ENCODE results near the gene RAB6B.

Gene RAB6B

GRCh38 chr3:133874344-133874743 lies 21.3 kb downstream of the RAB6B start:
- no peak for TF ChIP-seq CTCF (IDR thresholded peaks at IDR 0.05)
- peaks cover 14% of the 10 kb centered on the region for H3K9me3 Mint-ChIP-seq
- no peak for DNase-seq

GRCh38 chr3:133872781-133873180 lies 22.9 kb downstream of the RAB6B start:
- peaks cover 25% of the 10 kb centered on the region for H3K27me3 Mint-ChIP-seq (ENCODE audit: low read depth, poor library complexity)
- no peak for DNase-seq
- H3K4me3 Mint-ChIP-seq = no peak overlapping the region
- no peak for TF ChIP-seq CTCF (IDR thresholded peaks at IDR 0.05)
- H3K4me1 Mint-ChIP-seq = peaks cover 7% of the 10 kb centered on the region
- H3K36me3 Mint-ChIP-seq (ENCODE audit: low read depth) = no peaks in the 10 kb centered on the region
- H3K27ac Mint-ChIP-seq = peak overlapping the region; percentile 58
- peaks cover under 1% of the 10 kb centered on the region for H3K9me3 Mint-ChIP-seq

More at GRCh38 chr3:133874344-133874743, 21.3 kb downstream of the RAB6B start:
- Mint-ChIP-seq H3K36me3 (ENCODE audit: low read depth) (no peaks in the 10 kb centered on the region), H3K4me1 (no peaks in the 10 kb centered on the region), H3K27ac (no peak overlapping the region), H3K27me3 (ENCODE audit: low read depth, poor library complexity) (peaks cover 24% of the 10 kb centered on the region), H3K4me3 (no peak overlapping the region)

DNA sequence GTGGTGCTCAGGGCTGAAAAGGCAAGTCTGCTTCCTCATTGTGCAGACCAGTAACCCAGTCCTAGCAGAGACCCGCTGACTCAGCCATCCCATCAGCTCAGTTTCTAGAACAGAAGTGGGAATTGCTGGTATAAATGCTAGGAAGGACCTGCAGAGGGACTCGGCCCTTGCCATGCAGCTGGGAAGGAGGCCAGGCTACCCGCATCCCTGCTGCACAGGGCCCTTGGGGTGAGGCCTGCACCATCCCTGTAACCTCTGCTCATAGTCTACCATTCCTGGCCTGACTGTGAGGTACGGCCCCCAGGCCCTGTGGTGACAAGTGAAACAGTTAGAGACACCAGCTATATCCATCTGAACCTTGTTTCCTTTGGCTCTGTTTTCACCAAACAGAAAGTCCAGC lies 23.5 kb downstream of the RAB6B start:
- H3K27me3 Mint-ChIP-seq (ENCODE audit: low read depth, poor library complexity) = peaks cover 24% of the 10 kb centered on the region
- peaks cover 7% of the 10 kb centered on the region for H3K4me1 Mint-ChIP-seq
- no peaks in the 10 kb centered on the region for H3K36me3 Mint-ChIP-seq (ENCODE audit: low read depth)
- no peak overlapping the region for H3K4me3 Mint-ChIP-seq
- no peak overlapping the region for H3K27ac Mint-ChIP-seq
- no peak for TF ChIP-seq CTCF (IDR thresholded peaks at IDR 0.05)
- DNase-seq = no peak
- no peaks in the 10 kb centered on the region for H3K9me3 Mint-ChIP-seq

GRCh38 chr3:133871368-133872090 lies 24.2 kb downstream of the RAB6B start:
- Mint-ChIP-seq H3K27ac (no peak overlapping the region), H3K9me3 (no peaks in the 10 kb centered on the region), H3K4me1 (peaks cover 7% of the 10 kb centered on the region), H3K36me3 (ENCODE audit: low read depth) (no peaks in the 10 kb centered on the region), H3K4me3 (no peak overlapping the region), H3K27me3 (ENCODE audit: low read depth, poor library complexity) (peaks cover 23% of the 10 kb centered on the region)
- no peak for TF ChIP-seq CTCF (IDR thresholded peaks at IDR 0.05)
- DNase-seq = no peak

DNA sequence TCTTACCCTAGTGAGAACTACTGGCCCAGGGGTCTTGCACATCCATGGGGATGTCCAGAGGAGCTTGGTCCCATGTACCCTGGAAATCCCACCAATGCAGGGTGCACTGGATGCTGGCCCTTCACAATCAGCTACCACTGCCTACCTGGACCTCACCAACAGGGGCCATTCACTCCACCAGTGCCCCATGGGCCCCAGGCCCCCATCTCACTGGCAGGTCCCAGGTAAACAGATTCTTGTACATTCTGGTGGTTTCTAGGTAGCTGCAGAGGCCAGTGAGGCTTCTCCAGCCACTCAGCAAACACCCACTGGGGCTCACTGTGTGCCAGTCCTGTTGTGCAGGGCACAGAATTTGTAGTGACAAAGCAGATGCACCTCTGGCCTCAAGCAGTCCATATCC lies 24.9 kb downstream of the RAB6B start:
- Mint-ChIP-seq H3K36me3 (ENCODE audit: low read depth) (no peaks in the 10 kb centered on the region), H3K9me3 (no peaks in the 10 kb centered on the region), H3K27me3 (ENCODE audit: low read depth, poor library complexity) (peaks cover 23% of the 10 kb centered on the region), H3K4me3 (no peak overlapping the region), H3K4me1 (peaks cover 7% of the 10 kb centered on the region), H3K27ac (no peak overlapping the region)
- no peak for TF ChIP-seq CTCF (IDR thresholded peaks at IDR 0.05)
- no peak for DNase-seq

DNA sequence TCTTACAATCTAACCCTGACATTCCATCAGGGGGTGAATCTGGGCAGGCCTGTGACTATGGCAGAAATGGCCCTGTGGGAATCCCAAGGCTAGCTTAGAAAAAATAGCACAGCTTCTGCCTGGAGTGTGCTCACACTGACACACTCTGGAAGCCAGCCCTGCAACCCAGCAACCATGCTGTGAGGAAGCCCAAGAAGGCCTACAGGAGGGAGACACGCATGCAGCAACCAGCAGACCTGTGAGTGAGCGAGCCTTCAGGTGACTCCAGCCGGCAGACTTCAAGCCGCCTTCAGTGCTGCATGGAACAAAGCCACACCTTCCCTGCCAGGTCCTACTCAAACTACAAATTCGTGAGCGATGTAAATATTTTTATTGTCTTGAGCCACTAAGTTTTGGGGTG lies 26.1 kb downstream of the RAB6B start:
- Mint-ChIP-seq H3K27me3 (ENCODE audit: low read depth, poor library complexity) (peaks cover 17% of the 10 kb centered on the region), H3K36me3 (ENCODE audit: low read depth) (no peaks in the 10 kb centered on the region), H3K27ac (no peak overlapping the region), H3K9me3 (no peaks in the 10 kb centered on the region), H3K4me3 (no peak overlapping the region), H3K4me1 (peaks cover 9% of the 10 kb centered on the region)
- no peak for DNase-seq
- TF ChIP-seq CTCF (IDR thresholded peaks at IDR 0.05) = no peak

All from nephron progenitor cell (in vitro differentiated cells).